ENCODE results near the gene CORO6. TPM values are rescaled to one million over a fixed set of nuclear protein-coding genes. Genes with fewer than 3 reads are reported as not detected.

CORO6 gene
- polyA plus RNA-seq, 3 donors = 1.3 TPM; not detected in 2

DNA sequence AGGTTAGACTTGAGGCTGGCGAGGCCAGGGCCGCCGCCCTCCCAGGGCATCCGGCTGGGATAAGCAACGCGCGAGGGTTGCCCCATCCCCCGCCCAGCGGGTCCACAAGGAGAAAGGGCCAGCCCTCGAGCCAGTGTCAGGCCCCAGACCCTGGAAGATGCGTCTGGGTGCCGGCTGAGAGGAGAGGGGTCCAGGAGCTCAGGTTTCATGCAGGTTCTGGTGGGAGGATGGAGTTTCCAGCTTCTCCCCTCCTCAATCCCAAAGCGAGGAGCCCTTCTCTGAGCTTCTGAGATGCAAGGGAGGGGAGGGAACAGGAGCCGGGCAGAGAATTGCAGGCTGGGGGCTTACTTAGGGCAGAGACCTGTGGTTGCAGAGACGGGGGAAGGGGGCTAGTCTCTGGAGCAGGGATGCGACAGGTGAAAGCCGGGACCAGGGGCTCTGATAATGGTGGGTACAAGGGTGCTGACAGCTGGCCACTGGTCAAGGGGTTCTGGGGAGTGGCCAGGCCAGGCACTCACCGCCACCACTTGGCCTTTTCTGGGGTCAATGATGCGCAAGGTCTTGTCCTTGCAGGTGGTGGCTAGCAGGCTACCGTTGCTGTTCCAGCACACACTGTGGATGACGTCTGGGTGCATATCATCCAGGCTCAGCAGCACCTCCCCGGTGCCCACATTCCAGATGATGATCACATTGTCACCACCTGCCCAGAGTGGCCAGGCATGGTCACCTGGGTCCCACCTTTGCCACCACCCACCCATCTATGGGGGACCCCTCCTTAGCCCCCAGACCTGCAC lies 4.2 kb downstream of the CORO6 start:
- H4K20me1 ChIP-seq (ENCODE audit: insufficient read depth, low read length) = peaks cover 43% of the 10 kb centered on the region
- 35% methylated on average over 15 of the region's 22 CpGs for WGBS (ENCODE audit: insufficient coverage)
- H3K27me3 ChIP-seq (ENCODE audit: control insufficient read depth in 2 of 2, insufficient read depth in 2 of 2, low read length in 2 of 2) = peaks cover 7 to 84% of the 10 kb centered on the region in 2 donors
- peak overlapping the region; percentile 82 for H2AFZ ChIP-seq (ENCODE audit: insufficient read depth, low read depth, low read length, poor library complexity, severe bottlenecking)
- no peaks in the 10 kb centered on the region for H3K9me3 ChIP-seq (replicated peaks in 1 of 2; ENCODE audit: control insufficient read depth in 1 of 2, insufficient read depth in 1 of 2, low read length in 2 of 2)
- TF ChIP-seq, protein P1, sequence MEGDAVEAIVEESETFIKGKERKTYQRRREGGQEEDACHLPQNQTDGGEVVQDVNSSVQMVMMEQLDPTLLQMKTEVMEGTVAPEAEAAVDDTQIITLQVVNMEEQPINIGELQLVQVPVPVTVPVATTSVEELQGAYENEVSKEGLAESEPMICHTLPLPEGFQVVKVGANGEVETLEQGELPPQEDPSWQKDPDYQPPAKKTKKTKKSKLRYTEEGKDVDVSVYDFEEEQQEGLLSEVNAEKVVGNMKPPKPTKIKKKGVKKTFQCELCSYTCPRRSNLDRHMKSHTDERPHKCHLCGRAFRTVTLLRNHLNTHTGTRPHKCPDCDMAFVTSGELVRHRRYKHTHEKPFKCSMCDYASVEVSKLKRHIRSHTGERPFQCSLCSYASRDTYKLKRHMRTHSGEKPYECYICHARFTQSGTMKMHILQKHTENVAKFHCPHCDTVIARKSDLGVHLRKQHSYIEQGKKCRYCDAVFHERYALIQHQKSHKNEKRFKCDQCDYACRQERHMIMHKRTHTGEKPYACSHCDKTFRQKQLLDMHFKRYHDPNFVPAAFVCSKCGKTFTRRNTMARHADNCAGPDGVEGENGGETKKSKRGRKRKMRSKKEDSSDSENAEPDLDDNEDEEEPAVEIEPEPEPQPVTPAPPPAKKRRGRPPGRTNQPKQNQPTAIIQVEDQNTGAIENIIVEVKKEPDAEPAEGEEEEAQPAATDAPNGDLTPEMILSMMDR (IDR thresholded peaks at IDR 0.05) = peak; percentile 14
- Mint-ChIP-seq H3K27me3 (ENCODE audit: low read depth in 3 of 3) (peaks cover 52 to 94% (median 70%) of the 10 kb centered on the region in 3 donors), H3K27ac (peak overlapping the region in 1 of 7 donors; percentile 87), H3K9me3 (peaks cover 0 to 7% (median 1%) of the 10 kb centered on the region in 7 donors), H3K4me3 (peak overlapping the region; percentile 34 to 53), H3K4me1 (peaks cover 56% of the 10 kb centered on the region), H3K36me3 (no peaks in the 10 kb centered on the region)
- H3K27ac ChIP-seq (ENCODE audit: low read depth in 1 of 2, low read length in 2 of 2) = no peak overlapping the region
- peak overlapping the region in 1 of 3 experiments; percentile 80 for H3K4me3 ChIP-seq (replicated peaks in 1 of 3; ENCODE audit: low read depth in 2 of 3, low read length in 3 of 3)
- peaks cover 64 to 65% of the 10 kb centered on the region in 2 donors for H3K4me1 ChIP-seq (ENCODE audit: control insufficient read depth in 1 of 2, insufficient read depth in 2 of 2, low read length in 2 of 2)
- intact Hi-C loops (cut with micrococcal nuclease) = loop anchor here in 1 of 2 donors (2.0 to 10.0 kb wide), 2 partner anchors 38 to 54 kb away; partner anchors contain the start of genes ABHD15 and TP53I13
- DNase-seq = no peak
- H3K9ac ChIP-seq (ENCODE audit: insufficient read depth, low read length, poor library complexity, severe bottlenecking) = peak overlapping the region; percentile 56
- H3K36me3 ChIP-seq (replicated peaks in 1 of 2; ENCODE audit: control insufficient read depth in 1 of 2, insufficient read depth in 2 of 2, low read length in 2 of 2) = no peaks in the 10 kb centered on the region
- no peaks in the 10 kb centered on the region for H3K79me2 ChIP-seq (ENCODE audit: insufficient read depth, low read length)
- peak overlapping the region; percentile 97 for H3K4me2 ChIP-seq (replicated peaks; ENCODE audit: extremely low read depth, low read length, poor library complexity, severe bottlenecking)

DNA sequence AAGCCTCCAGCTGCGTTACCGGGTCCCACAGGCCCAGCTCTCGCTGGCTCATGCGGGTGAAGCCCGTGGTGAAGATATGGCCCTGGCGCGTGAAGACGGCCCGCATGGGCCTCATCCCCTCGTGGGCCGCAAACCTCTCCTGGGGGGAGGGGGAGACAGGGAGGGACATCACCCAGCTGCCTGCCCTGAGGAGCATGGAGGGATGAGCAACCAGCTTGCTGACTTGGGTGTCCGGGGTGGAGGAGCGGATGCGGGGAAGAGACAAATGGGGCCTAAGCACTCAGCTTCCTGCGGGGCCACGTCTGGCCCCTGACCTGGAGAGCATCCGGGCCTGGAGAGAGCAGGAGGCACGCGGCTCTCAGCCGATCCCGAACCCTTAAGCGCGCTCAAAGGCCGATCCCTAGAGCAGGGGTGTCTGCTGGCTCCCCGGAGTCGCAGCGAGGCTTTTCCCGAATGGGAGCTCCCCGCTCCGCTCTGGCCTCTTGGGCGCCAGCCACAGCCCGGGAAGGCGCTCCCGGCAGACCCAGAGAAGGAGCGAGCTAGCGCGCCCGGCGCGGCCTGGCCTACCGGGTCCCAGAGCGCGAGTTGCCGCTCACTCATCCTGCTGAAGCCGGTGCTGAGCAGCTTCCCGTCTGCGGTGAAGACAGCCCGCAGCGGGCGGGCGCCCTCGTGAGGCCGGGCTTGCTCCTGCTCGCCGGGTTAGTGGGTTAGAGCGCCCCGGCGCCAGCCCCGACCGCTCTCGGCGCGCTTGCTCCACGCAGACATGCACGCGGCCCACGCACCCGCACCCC lies 5.0 kb downstream of the CORO6 start:
- TF ChIP-seq, protein P1 (IDR thresholded peaks at IDR 0.05) = peak; percentile 58
- H3K4me3 ChIP-seq (replicated peaks in 1 of 3; ENCODE audit: low read depth in 2 of 3, low read length in 3 of 3) = peak overlapping the region; percentile 13 to 80 (median 31)
- H3K27me3 Mint-ChIP-seq (ENCODE audit: low read depth in 3 of 3) = peaks cover 46 to 92% (median 64%) of the 10 kb centered on the region in 3 donors
- H3K79me2 ChIP-seq (ENCODE audit: insufficient read depth, low read length) = no peaks in the 10 kb centered on the region
- H3K9ac ChIP-seq (ENCODE audit: insufficient read depth, low read length, poor library complexity, severe bottlenecking) = peak overlapping the region; percentile 56
- peaks cover 7 to 82% of the 10 kb centered on the region in 2 donors for H3K27me3 ChIP-seq (ENCODE audit: control insufficient read depth in 2 of 2, insufficient read depth in 2 of 2, low read length in 2 of 2)
- peaks cover 35% of the 10 kb centered on the region for H4K20me1 ChIP-seq (ENCODE audit: insufficient read depth, low read length)
- intact Hi-C loops (cut with micrococcal nuclease) = loop anchor here in 1 of 2 donors (2.0 to 10.0 kb wide), 2 partner anchors 37 to 53 kb away; partner anchors contain the start of genes ABHD15 and TP53I13
- peaks cover 52% of the 10 kb centered on the region for H3K4me1 Mint-ChIP-seq
- H2AFZ ChIP-seq (ENCODE audit: insufficient read depth, low read depth, low read length, poor library complexity, severe bottlenecking) = peak overlapping the region; percentile 82
- peak overlapping the region in 1 of 2 donors; percentile 30 for H3K27ac ChIP-seq (ENCODE audit: low read depth in 1 of 2, low read length in 2 of 2)
- peak overlapping the region; percentile 83 to 92 for H3K4me3 Mint-ChIP-seq
- WGBS (ENCODE audit: insufficient coverage) = under 1% methylated on average over 68 of the region's 68 CpGs
- no peaks in the 10 kb centered on the region for H3K36me3 ChIP-seq (replicated peaks in 1 of 2; ENCODE audit: control insufficient read depth in 1 of 2, insufficient read depth in 2 of 2, low read length in 2 of 2)
- H3K27ac Mint-ChIP-seq = peak overlapping the region in 3 of 7 donors; percentile 21 to 52 (median 40)
- H3K4me2 ChIP-seq (replicated peaks; ENCODE audit: extremely low read depth, low read length, poor library complexity, severe bottlenecking) = peak overlapping the region; percentile 97
- peaks cover 0 to 7% (median 1%) of the 10 kb centered on the region in 7 donors for H3K9me3 Mint-ChIP-seq
- H3K36me3 Mint-ChIP-seq = no peaks in the 10 kb centered on the region
- H3K4me1 ChIP-seq (ENCODE audit: control insufficient read depth in 1 of 2, insufficient read depth in 2 of 2, low read length in 2 of 2) = peaks cover 63 to 67% of the 10 kb centered on the region in 2 donors
- no peaks in the 10 kb centered on the region for H3K9me3 ChIP-seq (replicated peaks in 1 of 2; ENCODE audit: control insufficient read depth in 1 of 2, insufficient read depth in 1 of 2, low read length in 2 of 2)
- DNase-seq = peak; percentile 81 to 83 (median 82)

Measured in CD14-positive monocyte (primary cell).